ENCODE data around the gene PDE8A. TPM values are rescaled to one million over a fixed set of nuclear protein-coding genes. Genes with fewer than 3 reads are reported as not detected.

PDE8A gene
- total and polyA plus RNA-seq, 2 of the 13 experiments (the other 11 are each of a cell fraction or from before 2014, with no cell fraction given) = 26.3 to 48.5 TPM

DNA sequence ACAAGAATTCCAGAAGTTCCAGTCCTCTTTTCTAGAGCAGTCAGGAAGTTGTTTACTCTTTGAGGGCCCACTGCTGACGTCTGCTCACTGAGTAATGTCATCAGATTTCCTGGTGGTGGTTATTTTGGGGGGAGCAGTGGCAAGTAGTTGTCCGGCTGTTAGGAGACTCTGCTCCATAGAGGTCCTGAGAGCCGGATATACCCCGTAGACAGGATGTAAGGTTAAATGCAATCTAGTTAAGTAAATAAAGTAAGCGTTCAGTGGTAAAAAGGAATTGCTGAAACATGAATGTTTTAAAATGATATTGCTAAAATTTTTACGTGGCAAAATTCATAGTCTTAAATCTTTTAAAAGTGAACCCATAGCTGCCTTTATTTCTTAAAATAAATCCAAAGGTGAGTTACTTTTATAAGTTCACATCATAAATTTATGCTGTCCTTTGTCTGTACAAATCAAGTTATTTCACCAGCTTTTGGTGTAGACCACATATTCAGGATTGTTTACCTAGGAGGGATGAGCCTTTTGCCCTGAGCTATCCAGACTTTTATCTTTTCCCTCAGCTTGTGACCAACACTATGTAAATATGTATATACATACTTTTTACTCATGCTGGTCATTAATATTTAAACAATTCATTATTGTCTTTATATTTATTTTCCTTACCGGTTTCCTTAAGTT, 65.8 kb downstream of the PDE8A start (continued):
- TF ChIP-seq, protein P1, sequence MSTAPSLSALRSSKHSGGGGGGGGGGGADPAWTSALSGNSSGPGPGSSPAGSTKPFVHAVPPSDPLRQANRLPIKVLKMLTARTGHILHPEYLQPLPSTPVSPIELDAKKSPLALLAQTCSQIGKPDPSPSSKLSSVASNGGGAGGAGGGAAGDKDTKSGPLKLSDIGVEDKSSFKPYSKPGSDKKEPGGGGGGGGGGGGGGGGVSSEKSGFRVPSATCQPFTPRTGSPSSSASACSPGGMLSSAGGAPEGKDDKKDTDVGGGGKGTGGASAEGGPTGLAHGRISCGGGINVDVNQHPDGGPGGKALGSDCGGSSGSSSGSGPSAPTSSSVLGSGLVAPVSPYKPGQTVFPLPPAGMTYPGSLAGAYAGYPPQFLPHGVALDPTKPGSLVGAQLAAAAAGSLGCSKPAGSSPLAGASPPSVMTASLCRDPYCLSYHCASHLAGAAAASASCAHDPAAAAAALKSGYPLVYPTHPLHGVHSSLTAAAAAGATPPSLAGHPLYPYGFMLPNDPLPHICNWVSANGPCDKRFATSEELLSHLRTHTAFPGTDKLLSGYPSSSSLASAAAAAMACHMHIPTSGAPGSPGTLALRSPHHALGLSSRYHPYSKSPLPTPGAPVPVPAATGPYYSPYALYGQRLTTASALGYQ (CRISPR knock-in tag; IDR thresholded peaks at IDR 0.05) = peak; percentile 47; the same call in 1 of the 2 replicates
- no peak for TF ChIP-seq NR2C2 (CRISPR knock-in tag; IDR thresholded peaks at IDR 0.05; ENCODE audit: borderline replicate concordance)
- no peak for TF ChIP-seq SMARCE1 (IDR thresholded peaks at IDR 0.05; ENCODE audit: borderline replicate concordance)
- TF ChIP-seq ZNF569 (CRISPR knock-in tag; IDR thresholded peaks at IDR 0.05; ENCODE audit: borderline replicate concordance) = no peak
- TF ChIP-seq, protein P2, sequence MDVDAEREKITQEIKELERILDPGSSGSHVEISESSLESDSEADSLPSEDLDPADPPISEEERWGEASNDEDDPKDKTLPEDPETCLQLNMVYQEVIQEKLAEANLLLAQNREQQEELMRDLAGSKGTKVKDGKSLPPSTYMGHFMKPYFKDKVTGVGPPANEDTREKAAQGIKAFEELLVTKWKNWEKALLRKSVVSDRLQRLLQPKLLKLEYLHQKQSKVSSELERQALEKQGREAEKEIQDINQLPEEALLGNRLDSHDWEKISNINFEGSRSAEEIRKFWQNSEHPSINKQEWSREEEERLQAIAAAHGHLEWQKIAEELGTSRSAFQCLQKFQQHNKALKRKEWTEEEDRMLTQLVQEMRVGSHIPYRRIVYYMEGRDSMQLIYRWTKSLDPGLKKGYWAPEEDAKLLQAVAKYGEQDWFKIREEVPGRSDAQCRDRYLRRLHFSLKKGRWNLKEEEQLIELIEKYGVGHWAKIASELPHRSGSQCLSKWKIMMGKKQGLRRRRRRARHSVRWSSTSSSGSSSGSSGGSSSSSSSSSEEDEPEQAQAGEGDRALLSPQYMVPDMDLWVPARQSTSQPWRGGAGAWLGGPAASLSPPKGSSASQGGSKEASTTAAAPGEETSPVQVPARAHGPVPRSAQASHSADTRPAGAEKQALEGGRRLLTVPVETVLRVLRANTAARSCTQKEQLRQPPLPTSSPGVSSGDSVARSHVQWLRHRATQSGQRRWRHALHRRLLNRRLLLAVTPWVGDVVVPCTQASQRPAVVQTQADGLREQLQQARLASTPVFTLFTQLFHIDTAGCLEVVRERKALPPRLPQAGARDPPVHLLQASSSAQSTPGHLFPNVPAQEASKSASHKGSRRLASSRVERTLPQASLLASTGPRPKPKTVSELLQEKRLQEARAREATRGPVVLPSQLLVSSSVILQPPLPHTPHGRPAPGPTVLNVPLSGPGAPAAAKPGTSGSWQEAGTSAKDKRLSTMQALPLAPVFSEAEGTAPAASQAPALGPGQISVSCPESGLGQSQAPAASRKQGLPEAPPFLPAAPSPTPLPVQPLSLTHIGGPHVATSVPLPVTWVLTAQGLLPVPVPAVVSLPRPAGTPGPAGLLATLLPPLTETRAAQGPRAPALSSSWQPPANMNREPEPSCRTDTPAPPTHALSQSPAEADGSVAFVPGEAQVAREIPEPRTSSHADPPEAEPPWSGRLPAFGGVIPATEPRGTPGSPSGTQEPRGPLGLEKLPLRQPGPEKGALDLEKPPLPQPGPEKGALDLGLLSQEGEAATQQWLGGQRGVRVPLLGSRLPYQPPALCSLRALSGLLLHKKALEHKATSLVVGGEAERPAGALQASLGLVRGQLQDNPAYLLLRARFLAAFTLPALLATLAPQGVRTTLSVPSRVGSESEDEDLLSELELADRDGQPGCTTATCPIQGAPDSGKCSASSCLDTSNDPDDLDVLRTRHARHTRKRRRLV (CRISPR knock-in tag; IDR thresholded peaks at IDR 0.05) = no peak
- no peak for TF ChIP-seq MLLT10 (CRISPR knock-in tag; IDR thresholded peaks at IDR 0.05)
- TF ChIP-seq, protein P3, sequence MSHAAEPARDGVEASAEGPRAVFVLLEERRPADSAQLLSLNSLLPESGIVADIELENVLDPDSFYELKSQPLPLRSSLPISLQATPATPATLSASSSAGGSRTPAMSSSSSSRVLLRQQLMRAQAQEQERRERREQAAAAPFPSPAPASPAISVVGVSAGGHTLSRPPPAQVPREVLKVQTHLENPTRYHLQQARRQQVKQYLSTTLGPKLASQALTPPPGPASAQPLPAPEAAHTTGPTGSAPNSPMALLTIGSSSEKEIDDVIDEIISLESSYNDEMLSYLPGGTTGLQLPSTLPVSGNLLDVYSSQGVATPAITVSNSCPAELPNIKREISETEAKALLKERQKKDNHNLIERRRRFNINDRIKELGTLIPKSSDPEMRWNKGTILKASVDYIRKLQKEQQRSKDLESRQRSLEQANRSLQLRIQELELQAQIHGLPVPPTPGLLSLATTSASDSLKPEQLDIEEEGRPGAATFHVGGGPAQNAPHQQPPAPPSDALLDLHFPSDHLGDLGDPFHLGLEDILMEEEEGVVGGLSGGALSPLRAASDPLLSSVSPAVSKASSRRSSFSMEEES (CRISPR knock-in tag; IDR thresholded peaks at IDR 0.05) = peak; percentile 86
- TF ChIP-seq CEBPG (CRISPR knock-in tag; IDR thresholded peaks at IDR 0.05) = peak; percentile 75
- peak; percentile 76; the same call in 1 of the 2 replicates for TF ChIP-seq CHD4 (IDR thresholded peaks at IDR 0.05; ENCODE audit: borderline replicate concordance, low read length)
- TF ChIP-seq HDAC1 (CRISPR knock-in tag; IDR thresholded peaks at IDR 0.05) = peak; percentile 56
- TF ChIP-seq FOSL2 (CRISPR knock-in tag; IDR thresholded peaks at IDR 0.05) = peak; percentile 73
- TF ChIP-seq PPARG (CRISPR knock-in tag; conservative IDR thresholded peaks at IDR 0.05) = peak; percentile 13; the same call in 1 of the 2 replicates
- peak; percentile 90 for TF ChIP-seq ZBTB21 (CRISPR knock-in tag; IDR thresholded peaks at IDR 0.05)
- TF ChIP-seq ZNF33A (CRISPR knock-in tag; IDR thresholded peaks at IDR 0.05; ENCODE audit: borderline replicate concordance) = no peak
- TF ChIP-seq SNAI1 (CRISPR knock-in tag; IDR thresholded peaks at IDR 0.05; ENCODE audit: borderline replicate concordance) = no peak
- TF ChIP-seq FOSL1 (CRISPR knock-in tag; IDR thresholded peaks at IDR 0.05; ENCODE audit: borderline replicate concordance) = no peak
- TF ChIP-seq ZNF7 (CRISPR knock-in tag; IDR thresholded peaks at IDR 0.05) = peak; percentile 98
- TF ChIP-seq ZBTB7B (CRISPR knock-in tag; IDR thresholded peaks at IDR 0.05) = peak; percentile 89
- TF ChIP-seq, protein P4, sequence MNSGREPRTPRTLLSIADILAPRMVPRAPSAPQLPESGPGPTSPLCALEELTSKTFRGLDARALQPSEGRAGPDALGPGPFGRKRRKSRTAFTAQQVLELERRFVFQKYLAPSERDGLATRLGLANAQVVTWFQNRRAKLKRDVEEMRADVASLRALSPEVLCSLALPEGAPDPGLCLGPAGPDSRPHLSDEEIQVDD (CRISPR knock-in tag; IDR thresholded peaks at IDR 0.05; ENCODE audit: borderline replicate concordance) = no peak
- no peak for TF ChIP-seq SOX6 (IDR thresholded peaks at IDR 0.05)
- TF ChIP-seq SOX6 (CRISPR knock-in tag; IDR thresholded peaks at IDR 0.05) = peak; percentile 82
- no peak for TF ChIP-seq ZNF564 (CRISPR knock-in tag; IDR thresholded peaks at IDR 0.05)
- no peak for TF ChIP-seq MIER2 (CRISPR knock-in tag; IDR thresholded peaks at IDR 0.05)
